A549 (cell line): ENCODE data around the gene PNPLA1. TPM values are rescaled to one million over a fixed set of nuclear protein-coding genes. Genes with fewer than 3 reads are reported as not detected.

Source experiments
- ATAC-seq, 2 experiments: fragments of 200-7000 bp in 1 of 2; fragments of >200 bp in 1 of 2; cut with Nextera tagmentation in 1 of 2; cut with Tn5 transposase in 1 of 2; 3 replicates each; pipeline versions ENCODE4 v1.8.0 to v1.9.1; 2018 to 2020; ENCODE audit warnings: mild to moderate bottlenecking in 1 of 2, moderate library complexity in 1 of 2
- CTCF ChIA-PET: fragments of 300-600 bp; sonication (Branson Sonifier 250); formaldehyde crosslinking; extraction: SDS; loops from one replicate; lab custom pipeline; 2021; ENCODE audit warnings: antibody characterized with exemption, inconsistent platforms; lab: Yijun Ruan, JAX
- POLR2A ChIA-PET: fragments of 350-600 bp; formaldehyde crosslinking; extraction: SDS; loops from one replicate; lab custom pipeline; 2021; ENCODE audit warnings: antibody characterized with exemption, inconsistent platforms; lab: Yijun Ruan, JAX
- DNase-seq, 2 experiments: peaks; one replicate each; pipeline versions ENCODE4 v3.0.0 to v3.0.0-alpha.2; 2011 to 2016; ENCODE audit warnings: low read depth in 1 of 2, low spot score in 1 of 2
- FAIRE-seq: peaks from 2 replicates; lab custom pipeline; 2011; peaks lifted over from hg19 to GRCh38; lab: Jason Lieb, UNC
- H3K27ac ChIP-seq, 2 experiments: fragments of >200 bp; sonication (Bioruptor Twin); formaldehyde crosslinking; 3 replicates each; pipeline ENCODE4 v1.5.1; 2016 to 2017
- H3K4me1 ChIP-seq: fragments of >200 bp; sonication (Bioruptor Twin); formaldehyde crosslinking; 3 replicates; pipeline ENCODE4 v1.6.1; 2016
- H3K4me2 ChIP-seq: fragments of >200 bp; sonication (Bioruptor Twin); formaldehyde crosslinking; 3 replicates; pipeline ENCODE4 v1.6.1; 2016
- H3K4me3 ChIP-seq: fragments of >200 bp; sonication (Bioruptor Twin); formaldehyde crosslinking; 3 replicates; pipeline ENCODE4 v1.5.1; 2016
- H3K9me3 ChIP-seq: fragments of >200 bp; sonication (Bioruptor Twin); formaldehyde crosslinking; 3 replicates; pipeline ENCODE4 v1.6.1; 2016
- ATOH8 ChIP-seq: fragments of 250-450 bp; sonication (Bioruptor Pico); IDR thresholded peaks from 2 replicates; pipeline ENCODE4 v1.5.0; 2020; ENCODE audit warnings: low read depth, mild to moderate bottlenecking, moderate library complexity
- BCL3 ChIP-seq: fragments of >200 bp; sonication (Bioruptor Twin); formaldehyde crosslinking; IDR thresholded peaks from 3 replicates; pipeline ENCODE4 v1.6.1; 2016
- BHLHE40 ChIP-seq: IDR thresholded peaks from 2 replicates; pipeline ENCODE4 v1.6.1; 2012; ENCODE audit warnings: low read depth, low read length, inconsistent platforms
- CBX2 ChIP-seq: fragments of 200-600 bp; sonication (generic); IDR thresholded peaks from 2 replicates; pipeline ENCODE4 v1.6.1; 2016; ENCODE audit warnings: low read depth, mild to moderate bottlenecking, borderline replicate concordance
- CBX8 ChIP-seq: fragments of 200-600 bp; sonication (generic); IDR thresholded peaks from 2 replicates; pipeline ENCODE4 v1.6.1; 2016
- CHD2 ChIP-seq: fragments of 150-350 bp; IDR thresholded peaks from 2 replicates; pipeline ENCODE4 v1.6.1; 2014; ENCODE audit warnings: low read length; ENCODE audit not compliant: partially characterized antibody
- EHMT2 ChIP-seq: fragments of 200-600 bp; sonication (generic); IDR thresholded peaks from 2 replicates; pipeline ENCODE4 v1.6.1; 2016; ENCODE audit warnings: antibody characterized with exemption, low read depth, mild to moderate bottlenecking, moderate library complexity
- FOXS1 ChIP-seq: fragments of 250-450 bp; sonication (Bioruptor Pico); IDR thresholded peaks from 2 replicates; pipeline ENCODE4 v1.5.0; 2020; ENCODE audit warnings: mild to moderate bottlenecking, moderate library complexity
- HMGXB4 ChIP-seq: fragments of 250-450 bp; sonication (Bioruptor Pico); IDR thresholded peaks from 2 replicates; pipeline ENCODE4 v1.5.0; 2021; ENCODE audit warnings: mild to moderate bottlenecking, moderate library complexity, borderline replicate concordance
- HOXA7 ChIP-seq: fragments of 250-450 bp; sonication (Bioruptor Pico); IDR thresholded peaks from 2 replicates; pipeline ENCODE4 v1.5.0; 2020; ENCODE audit warnings: mild to moderate bottlenecking, moderate library complexity
- HOXB5 ChIP-seq: fragments of 250-450 bp; sonication (Bioruptor Pico); IDR thresholded peaks from 2 replicates; pipeline ENCODE4 v1.5.0; 2020; ENCODE audit warnings: mild to moderate bottlenecking, moderate library complexity
- JUNB ChIP-seq: fragments of >200 bp; sonication (Bioruptor Twin); formaldehyde crosslinking; IDR thresholded peaks from 2 replicates; pipeline ENCODE4 v1.6.1; 2016
- KDM5A ChIP-seq: fragments of 200-600 bp; sonication (generic); IDR thresholded peaks from 2 replicates; pipeline ENCODE4 v1.6.1; 2016; ENCODE audit warnings: antibody characterized with exemption, mild to moderate bottlenecking
- MAZ ChIP-seq: fragments of 150-350 bp; IDR thresholded peaks from 2 replicates; pipeline ENCODE4 v1.6.1; 2014; ENCODE audit warnings: antibody characterized with exemption, low read depth, low read length, borderline replicate concordance
- MYC ChIP-seq: IDR thresholded peaks from 2 replicates; pipeline ENCODE4 v1.6.1; 2012; ENCODE audit warnings: mild to moderate bottlenecking, inconsistent platforms, low read length, improper control_type of control experiment, borderline replicate concordance
- PHF8 ChIP-seq: fragments of 200-600 bp; sonication (generic); IDR thresholded peaks from 2 replicates; pipeline ENCODE4 v1.6.1; 2016; ENCODE audit warnings: low read depth, mild to moderate bottlenecking, antibody characterized with exemption, moderate library complexity, borderline replicate concordance
- POLR2A ChIP-seq: IDR thresholded peaks from 2 replicates; pipeline ENCODE4 v1.6.1; 2012; ENCODE audit warnings: mild to moderate bottlenecking, low read length
- REST ChIP-seq: fragments of 200-600 bp; sonication (generic); IDR thresholded peaks from 2 replicates; pipeline ENCODE4 v1.6.1; 2016; ENCODE audit warnings: antibody characterized with exemption, mild to moderate bottlenecking, moderate library complexity
- RFX5 ChIP-seq: fragments of 450-650 bp; IDR thresholded peaks from 2 replicates; pipeline ENCODE4 v1.7.1; 2014; ENCODE audit warnings: antibody characterized with exemption, mild to moderate bottlenecking, moderate library complexity
- SMC3 ChIP-seq: fragments of >200 bp; sonication (Bioruptor Twin); formaldehyde crosslinking; IDR thresholded peaks from 3 replicates; pipeline ENCODE4 v1.6.1; 2018; ENCODE audit warnings: inconsistent platforms
- SREBF2 ChIP-seq: fragments of 450-650 bp; IDR thresholded peaks from 2 replicates; pipeline ENCODE4 v1.6.1; 2014; ENCODE audit warnings: mild to moderate bottlenecking, moderate library complexity
- ZC3H11A ChIP-seq: fragments of 450-650 bp; IDR thresholded peaks from 2 replicates; pipeline ENCODE4 v1.6.1; 2014; ENCODE audit warnings: antibody characterized with exemption, mild to moderate bottlenecking
- ZFP36 ChIP-seq: fragments of 450-650 bp; IDR thresholded peaks from 2 replicates; pipeline ENCODE4 v1.6.1; 2014; ENCODE audit warnings: borderline replicate concordance; ENCODE audit not compliant: partially characterized antibody
- ZSCAN20 ChIP-seq: fragments of 250-450 bp; sonication (Bioruptor Pico); IDR thresholded peaks from 2 replicates; pipeline ENCODE4 v1.8.0; 2022; ENCODE audit warnings: mild to moderate bottlenecking, moderate library complexity
- WGBS: methylation state at CpG from one replicate; pipeline ENCODE4 v1.1.6; 2017; ENCODE audit errors: missing lambda C conversion rate; 5-methylcytosine and 5-hydroxymethylcytosine counted together
- polyA plus RNA-seq, 4 experiments: library from polyadenylated mRNA; depleted of rRNA in 3 of 4; stranded (reverse); fragments of >200 nt; fragmentation: RNase III in 1 of 4; extraction: RNeasy Plus Mini Kit Qiagen cat#74134 plus additional on column Dnase treatment in 1 of 4; gene quantifications; 2 replicates in 3 of 4; 3 replicates in 1 of 4; pipeline ENCODE4 v1.2.3, GENCODE V29; 2011 to 2017

PNPLA1 gene
- polyA plus RNA-seq, 2 of the 4 experiments (the other 2 are of a cell fraction): 0.09 TPM; not detected in 1

GRCh38 chr6:36297051-36297450, 27.2 kb downstream of the PNPLA1 start:
- Histone ChIP-seq H3K4me1 (no peaks in the 10 kb centered on the region), H3K4me2 (no peak overlapping the region), H3K9me3 (no peaks in the 10 kb centered on the region), H3K27ac (no peak overlapping the region), H3K4me3 (no peak overlapping the region)
- 80% methylated on average over 6 of the region's 6 CpGs for WGBS
- ChIA-PET CTCF (interaction anchor here (2.0 kb wide), 1 partner anchor 64 kb away, joined by 8 read pairs; no protein-coding TSS in a partner anchor), POLR2A (no interaction called here)
- no peak for ATAC-seq
- FAIRE-seq: no peak
- no peak for DNase-seq
- TF ChIP-seq ZSCAN20 (CRISPR knock-in tag) (no peak), HOXB5 (CRISPR knock-in tag) (no peak), ATOH8 (CRISPR knock-in tag) (no peak), JUNB (no peak), POLR2A (no peak), PHF8 (no peak), CHD2 (no peak), ZC3H11A (no peak), SREBF2 (no peak), MYC (no peak), KDM5A (no peak), HOXA7 (no peak), CBX2 (no peak), FOXS1 (no peak), BHLHE40 (no peak), MAZ (no peak), RFX5 (no peak)

- ChIA-PET CTCF (interaction anchor here (2.0 kb wide), 1 partner anchor 63 kb away, joined by 8 read pairs; no protein-coding TSS in a partner anchor), POLR2A (no interaction called here)
- H3K4me2 ChIP-seq: no peak overlapping the region
- H3K9me3 ChIP-seq: no peaks in the 10 kb centered on the region
- no peak for FAIRE-seq
- H3K4me1 ChIP-seq: no peaks in the 10 kb centered on the region
- WGBS: 77% methylated on average over 7 of the region's 7 CpGs
- H3K4me3 ChIP-seq: no peak overlapping the region
- TF ChIP-seq HMGXB4 (no peak), ZFP36 (no peak)
- no peak for DNase-seq
- no peak for ATAC-seq
- no peak overlapping the region for H3K27ac ChIP-seq
Observed at GRCh38 chr6:36297511-36297910, 27.7 kb downstream of the PNPLA1 start.

- H3K4me3 ChIP-seq: no peak overlapping the region
- DNase-seq (no peak), FAIRE-seq (no peak), ATAC-seq (no peak)
- no peak overlapping the region for H3K27ac ChIP-seq
- 0 out of 3 replicates have a peak, but pooled peaks cover 2% of the 10 kb centered on the region for H3K4me1 ChIP-seq
- CTCF ChIA-PET: interaction anchor here (2.0 kb wide), 1 partner anchor 63 kb away, joined by 8 read pairs; no protein-coding TSS in a partner anchor
- POLR2A ChIA-PET: no interaction called here
- no peaks in the 10 kb centered on the region for H3K9me3 ChIP-seq
- 85% methylated on average over 4 of the region's 4 CpGs for WGBS
- H3K4me2 ChIP-seq: no peak overlapping the region
- no peak for TF ChIP-seq EHMT2
- TF ChIP-seq SMC3: no peak
- no peak for TF ChIP-seq REST
- TF ChIP-seq ZSCAN20 (CRISPR knock-in tag): no peak
- no peak for TF ChIP-seq HOXB5 (CRISPR knock-in tag)
- TF ChIP-seq BCL3: no peak
- no peak for TF ChIP-seq KDM5A
- no peak for TF ChIP-seq CBX8
Observed at GRCh38 chr6:36298027-36298426, 28.2 kb downstream of the PNPLA1 start.
